Measurements from ENCODE around the gene GRAMD1B. TPM values are rescaled to one million over a fixed set of nuclear protein-coding genes. Genes with fewer than 3 reads are reported as not detected.
A peak's percentile ranks its signal among the peaks of the same experiment; 100 is the strongest.

Gene GRAMD1B
- total RNA-seq, 1 experiment from 2014 or later, result 1.2 TPM

DNA sequence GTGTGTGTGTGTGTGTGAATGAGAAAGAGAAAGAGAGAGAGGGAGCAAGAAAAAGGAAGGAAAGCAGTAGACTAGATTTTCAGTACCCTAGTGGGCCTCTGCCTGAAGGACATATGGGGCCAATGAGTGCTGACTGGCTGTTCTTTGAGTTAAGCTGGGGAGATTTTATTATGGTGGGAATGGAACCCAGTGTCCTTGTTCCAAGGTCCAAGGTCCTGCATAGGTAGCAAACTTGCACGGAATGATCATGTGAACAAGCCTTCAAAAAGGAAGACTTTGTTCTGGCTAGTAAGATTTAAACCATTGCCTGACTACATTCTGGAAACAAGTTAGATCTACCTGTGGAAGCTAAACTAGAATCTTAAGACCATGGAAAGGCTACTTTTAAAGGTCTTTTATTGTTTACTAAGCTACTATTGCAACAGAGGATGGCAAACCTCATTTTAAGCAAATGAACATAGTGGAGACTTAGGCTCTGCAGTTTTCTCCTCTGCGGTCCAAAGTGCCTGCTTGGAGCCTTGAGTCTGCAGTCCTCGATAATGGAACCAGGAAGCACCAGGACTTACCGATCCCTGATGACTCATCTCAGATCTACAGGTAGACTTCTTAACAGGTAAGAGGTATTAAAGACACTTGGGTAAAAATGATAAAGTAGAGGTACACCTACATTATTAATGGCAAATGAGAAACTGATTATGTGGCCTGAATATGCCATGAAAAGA lies 10.2 kb upstream of the GRAMD1B start:
- CTCF ChIA-PET, result interaction anchor here (0.8 kb wide), 1 partner anchor 12 kb away, joined by 4 read pairs; no protein-coding TSS in a partner anchor
- intact Hi-C loops (cut with micrococcal nuclease; ENCODE audit: unreplicated experiment), result no loop called here
- no peaks in the 10 kb centered on the region for H3K4me1 Mint-ChIP-seq (ENCODE audit: low read depth, unreplicated experiment)
- no peak overlapping the region for H3K4me3 ChIP-seq (ENCODE audit: low read depth, low read length)
- H3K36me3 Mint-ChIP-seq (ENCODE audit: insufficient read depth, unreplicated experiment), result no peaks in the 10 kb centered on the region
- H3K4me1 ChIP-seq, result no peaks in the 10 kb centered on the region
- H3K27me3 ChIP-seq (replicated peaks; ENCODE audit: control insufficient read depth, insufficient read depth, low read length), result no peaks in the 10 kb centered on the region
- no peak overlapping the region for H3K4me3 Mint-ChIP-seq (ENCODE audit: unreplicated experiment)
- no peak overlapping the region for H3K27ac Mint-ChIP-seq (ENCODE audit: unreplicated experiment)
- POLR2A ChIA-PET, result no interaction called here
- H3K9me3 ChIP-seq, result no peaks in the 10 kb centered on the region
- peak in 1 of 2 experiments; percentile 55 for DNase-seq
- H3K27me3 Mint-ChIP-seq (ENCODE audit: insufficient read depth, unreplicated experiment), result peaks cover 11% of the 10 kb centered on the region
- no TSS peak for BruUV-seq (replicated peaks)
- no peaks in the 10 kb centered on the region for H3K36me3 ChIP-seq (ENCODE audit: control insufficient read depth, insufficient read depth, low read length)
- TF ChIP-seq, protein P1, sequence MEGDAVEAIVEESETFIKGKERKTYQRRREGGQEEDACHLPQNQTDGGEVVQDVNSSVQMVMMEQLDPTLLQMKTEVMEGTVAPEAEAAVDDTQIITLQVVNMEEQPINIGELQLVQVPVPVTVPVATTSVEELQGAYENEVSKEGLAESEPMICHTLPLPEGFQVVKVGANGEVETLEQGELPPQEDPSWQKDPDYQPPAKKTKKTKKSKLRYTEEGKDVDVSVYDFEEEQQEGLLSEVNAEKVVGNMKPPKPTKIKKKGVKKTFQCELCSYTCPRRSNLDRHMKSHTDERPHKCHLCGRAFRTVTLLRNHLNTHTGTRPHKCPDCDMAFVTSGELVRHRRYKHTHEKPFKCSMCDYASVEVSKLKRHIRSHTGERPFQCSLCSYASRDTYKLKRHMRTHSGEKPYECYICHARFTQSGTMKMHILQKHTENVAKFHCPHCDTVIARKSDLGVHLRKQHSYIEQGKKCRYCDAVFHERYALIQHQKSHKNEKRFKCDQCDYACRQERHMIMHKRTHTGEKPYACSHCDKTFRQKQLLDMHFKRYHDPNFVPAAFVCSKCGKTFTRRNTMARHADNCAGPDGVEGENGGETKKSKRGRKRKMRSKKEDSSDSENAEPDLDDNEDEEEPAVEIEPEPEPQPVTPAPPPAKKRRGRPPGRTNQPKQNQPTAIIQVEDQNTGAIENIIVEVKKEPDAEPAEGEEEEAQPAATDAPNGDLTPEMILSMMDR (IDR thresholded peaks at IDR 0.05; ENCODE audit: insufficient read depth in 1 of 2, low read depth in 1 of 2, low read length in 1 of 2, severe bottlenecking in 1 of 2, unreplicated experiment in 1 of 2), result no peak
- no peaks in the 10 kb centered on the region for H3K9me3 Mint-ChIP-seq (ENCODE audit: unreplicated experiment)

DNA sequence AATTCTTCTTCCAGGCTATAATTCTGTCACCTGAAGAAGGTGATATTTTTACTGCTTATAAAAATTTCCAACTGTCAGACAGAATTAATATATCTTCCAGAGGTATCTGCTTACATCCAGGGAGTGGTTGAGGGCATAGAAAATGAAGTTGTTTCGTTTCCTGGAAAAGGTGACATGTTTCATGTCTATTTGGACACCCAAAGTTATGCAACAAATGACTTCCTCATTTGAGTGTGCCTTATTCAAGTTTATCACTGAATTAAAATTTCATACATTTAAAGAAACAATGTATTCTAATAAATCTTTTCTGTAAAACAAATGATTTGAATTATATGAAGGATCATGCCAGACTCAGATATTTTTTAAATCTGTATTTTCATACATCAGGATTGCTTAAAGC lies 8.5 kb upstream of the GRAMD1B start:
- Histone ChIP-seq H3K27me3 (replicated peaks; ENCODE audit: control insufficient read depth, insufficient read depth, low read length) (no peaks in the 10 kb centered on the region), H3K36me3 (ENCODE audit: control insufficient read depth, insufficient read depth, low read length) (no peaks in the 10 kb centered on the region), H3K9me3 (no peaks in the 10 kb centered on the region), H3K4me3 (ENCODE audit: low read depth, low read length) (no peak overlapping the region), H3K4me1 (no peaks in the 10 kb centered on the region)
- Mint-ChIP-seq H3K9me3 (ENCODE audit: unreplicated experiment) (no peaks in the 10 kb centered on the region), H3K27me3 (ENCODE audit: insufficient read depth, unreplicated experiment) (peaks cover 19% of the 10 kb centered on the region), H3K4me3 (ENCODE audit: unreplicated experiment) (no peak overlapping the region), H3K27ac (ENCODE audit: unreplicated experiment) (no peak overlapping the region), H3K4me1 (ENCODE audit: low read depth, unreplicated experiment) (no peaks in the 10 kb centered on the region), H3K36me3 (ENCODE audit: insufficient read depth, unreplicated experiment) (no peaks in the 10 kb centered on the region)
- TF ChIP-seq, protein P1 (IDR thresholded peaks at IDR 0.05; ENCODE audit: insufficient read depth in 1 of 2, low read depth in 1 of 2, low read length in 1 of 2, severe bottlenecking in 1 of 2, unreplicated experiment in 1 of 2), result no peak
- no peak for DNase-seq
- intact Hi-C loops (cut with micrococcal nuclease; ENCODE audit: unreplicated experiment), result no loop called here
- BruUV-seq (replicated peaks), result no TSS peak
- POLR2A ChIA-PET, result no interaction called here
- CTCF ChIA-PET, result no interaction called here

DNA sequence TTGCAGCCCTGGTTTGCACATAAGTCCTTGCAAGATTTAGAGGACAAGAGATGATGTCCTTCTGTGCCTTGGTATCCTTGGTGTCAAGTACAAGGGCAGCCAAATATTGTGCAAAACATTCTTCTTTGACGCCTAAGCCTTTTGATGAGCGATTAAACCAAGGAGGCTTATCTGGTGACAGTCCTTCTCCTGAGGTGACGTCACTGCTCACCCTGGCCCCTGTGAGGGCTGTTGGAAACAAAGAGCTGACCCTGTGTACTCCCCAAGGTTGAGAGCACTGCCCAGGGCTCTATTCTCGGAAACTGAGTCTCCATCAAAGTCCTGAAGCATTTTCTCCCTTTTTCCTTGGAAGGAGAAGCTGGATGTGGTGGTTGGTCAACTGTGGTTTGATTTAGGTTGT lies 4.7 kb upstream of the GRAMD1B start:
- peaks cover 2% of the 10 kb centered on the region for H3K4me1 ChIP-seq
- H3K4me3 ChIP-seq (ENCODE audit: low read depth, low read length), result no peak overlapping the region
- Mint-ChIP-seq H3K27me3 (ENCODE audit: insufficient read depth, unreplicated experiment) (peaks cover 30% of the 10 kb centered on the region), H3K9me3 (ENCODE audit: unreplicated experiment) (no peaks in the 10 kb centered on the region), H3K36me3 (ENCODE audit: insufficient read depth, unreplicated experiment) (no peaks in the 10 kb centered on the region), H3K27ac (ENCODE audit: unreplicated experiment) (no peak overlapping the region), H3K4me1 (ENCODE audit: low read depth, unreplicated experiment) (no peaks in the 10 kb centered on the region), H3K4me3 (ENCODE audit: unreplicated experiment) (no peak overlapping the region)
- no TSS peak for BruUV-seq (replicated peaks)
- no peaks in the 10 kb centered on the region for H3K36me3 ChIP-seq (ENCODE audit: control insufficient read depth, insufficient read depth, low read length)
- ChIA-PET POLR2A (no interaction called here), CTCF (interaction anchor here (1.8 kb wide), 1 partner anchor 18 kb away, joined by 4 read pairs; no protein-coding TSS in a partner anchor)
- TF ChIP-seq, protein P1 (IDR thresholded peaks at IDR 0.05; ENCODE audit: insufficient read depth in 1 of 2, low read depth in 1 of 2, low read length in 1 of 2, severe bottlenecking in 1 of 2, unreplicated experiment in 1 of 2), result no peak
- intact Hi-C loops (cut with micrococcal nuclease; ENCODE audit: unreplicated experiment), result no loop called here
- DNase-seq, result no peak
- no peaks in the 10 kb centered on the region for H3K9me3 ChIP-seq
- H3K27me3 ChIP-seq (replicated peaks; ENCODE audit: control insufficient read depth, insufficient read depth, low read length), result no peaks in the 10 kb centered on the region

Data from Caco-2 (cell line).